IMR-90 (cell line): ENCODE measurements around the gene SLC8A1.

Experiments used
- CEBPB ChIP-seq: IDR thresholded peaks from 2 replicates; pipeline ENCODE4 v1.6.1; 2012; ENCODE audit warnings: low read depth, low read length, improper control_type of control experiment
- FOS ChIP-seq: fragments of 150-350 bp; IDR thresholded peaks from 2 replicates; pipeline ENCODE4 v1.6.1; 2016; ENCODE audit warnings: low read depth, low read length
- MAFK ChIP-seq: IDR thresholded peaks from 2 replicates; pipeline ENCODE4 v1.6.1; 2012; ENCODE audit warnings: low read depth, low read length, improper control_type of control experiment
- MAZ ChIP-seq: IDR thresholded peaks from 2 replicates; pipeline ENCODE4 v1.6.1; 2012; ENCODE audit warnings: low read depth, mild to moderate bottlenecking, low read length, improper control_type of control experiment, moderate library complexity, borderline replicate concordance
- POLR2A ChIP-seq: IDR thresholded peaks from 2 replicates; pipeline ENCODE4 v1.6.1; 2012; ENCODE audit warnings: mild to moderate bottlenecking, low read depth, low read length
- RAD21 ChIP-seq: IDR thresholded peaks from 2 replicates; pipeline ENCODE4 v1.6.1; 2012; ENCODE audit warnings: low read length, improper control_type of control experiment
- RCOR1 ChIP-seq: IDR thresholded peaks from 2 replicates; pipeline ENCODE4 v1.6.1; 2012; ENCODE audit warnings: mild to moderate bottlenecking, low read length, improper control_type of control experiment; ENCODE audit not compliant: insufficient replicate concordance
- RFX5 ChIP-seq: IDR thresholded peaks from 2 replicates; pipeline ENCODE4 v1.8.0; 2012; ENCODE audit warnings: low read depth, mild to moderate bottlenecking, low read length, moderate library complexity
- SMC3 ChIP-seq: fragments of 150-350 bp; IDR thresholded peaks from 2 replicates; pipeline ENCODE4 v1.6.1; 2016; ENCODE audit warnings: low read depth, mild to moderate bottlenecking, antibody characterized with exemption, low read length, moderate library complexity
- TF ChIP-seq, protein P1 (sequence below): conservative IDR thresholded peaks from 2 replicates; pipeline ENCODE4 v1.5.1; 2012; ENCODE audit warnings: mild to moderate bottlenecking, low read depth, low read length, improper control_type of control experiment
- TF ChIP-seq, protein P2 (sequence below): fragments of 150-350 bp; IDR thresholded peaks from 2 replicates; pipeline ENCODE4 v1.6.1; 2016; ENCODE audit warnings: low read depth, mild to moderate bottlenecking, low read length, moderate library complexity, borderline replicate concordance

DNA sequence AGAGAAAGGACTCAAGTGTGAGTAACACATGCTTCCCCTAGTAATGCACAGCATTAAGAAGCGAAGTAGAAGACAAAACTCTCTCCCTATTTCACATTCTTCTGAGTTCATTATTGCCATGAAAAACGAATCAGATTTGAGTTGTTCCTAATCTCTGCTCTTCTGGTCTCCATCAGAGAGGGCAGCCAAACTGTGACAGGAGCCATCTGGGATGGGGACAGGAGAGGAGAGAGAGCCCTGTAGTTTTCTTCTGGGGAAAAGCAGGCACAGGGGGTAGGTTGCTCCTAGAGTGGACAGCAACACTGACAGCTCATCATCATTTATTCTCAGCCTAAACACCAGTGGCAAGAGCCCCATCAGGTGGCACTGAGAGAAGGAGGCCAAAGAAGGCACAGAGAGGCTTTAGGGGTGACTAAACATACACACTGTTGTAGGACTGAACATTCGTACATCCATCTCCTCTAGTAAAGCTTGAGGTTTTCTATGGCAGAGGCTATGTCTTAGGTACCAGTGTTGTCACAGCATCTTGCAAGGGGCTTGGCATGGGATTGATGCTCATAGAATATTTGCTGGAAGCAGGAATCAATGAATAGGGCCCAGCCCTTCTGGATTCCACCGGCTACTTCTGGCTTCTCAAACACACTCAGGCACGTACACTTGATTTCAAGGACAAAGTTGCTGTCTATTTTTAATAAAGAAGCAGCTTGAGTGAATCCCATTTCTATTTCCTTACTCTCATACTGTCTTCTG is 33.1 kb downstream of the SLC8A1 start:
- TF ChIP-seq RFX5 (no peak), CEBPB (no peak), SMC3 (no peak), POLR2A (no peak), MAZ (no peak), RCOR1 (no peak), FOS (no peak), RAD21 (no peak), MAFK (no peak)
- TF ChIP-seq, protein P1, sequence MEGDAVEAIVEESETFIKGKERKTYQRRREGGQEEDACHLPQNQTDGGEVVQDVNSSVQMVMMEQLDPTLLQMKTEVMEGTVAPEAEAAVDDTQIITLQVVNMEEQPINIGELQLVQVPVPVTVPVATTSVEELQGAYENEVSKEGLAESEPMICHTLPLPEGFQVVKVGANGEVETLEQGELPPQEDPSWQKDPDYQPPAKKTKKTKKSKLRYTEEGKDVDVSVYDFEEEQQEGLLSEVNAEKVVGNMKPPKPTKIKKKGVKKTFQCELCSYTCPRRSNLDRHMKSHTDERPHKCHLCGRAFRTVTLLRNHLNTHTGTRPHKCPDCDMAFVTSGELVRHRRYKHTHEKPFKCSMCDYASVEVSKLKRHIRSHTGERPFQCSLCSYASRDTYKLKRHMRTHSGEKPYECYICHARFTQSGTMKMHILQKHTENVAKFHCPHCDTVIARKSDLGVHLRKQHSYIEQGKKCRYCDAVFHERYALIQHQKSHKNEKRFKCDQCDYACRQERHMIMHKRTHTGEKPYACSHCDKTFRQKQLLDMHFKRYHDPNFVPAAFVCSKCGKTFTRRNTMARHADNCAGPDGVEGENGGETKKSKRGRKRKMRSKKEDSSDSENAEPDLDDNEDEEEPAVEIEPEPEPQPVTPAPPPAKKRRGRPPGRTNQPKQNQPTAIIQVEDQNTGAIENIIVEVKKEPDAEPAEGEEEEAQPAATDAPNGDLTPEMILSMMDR: no peak
- TF ChIP-seq, protein P2, sequence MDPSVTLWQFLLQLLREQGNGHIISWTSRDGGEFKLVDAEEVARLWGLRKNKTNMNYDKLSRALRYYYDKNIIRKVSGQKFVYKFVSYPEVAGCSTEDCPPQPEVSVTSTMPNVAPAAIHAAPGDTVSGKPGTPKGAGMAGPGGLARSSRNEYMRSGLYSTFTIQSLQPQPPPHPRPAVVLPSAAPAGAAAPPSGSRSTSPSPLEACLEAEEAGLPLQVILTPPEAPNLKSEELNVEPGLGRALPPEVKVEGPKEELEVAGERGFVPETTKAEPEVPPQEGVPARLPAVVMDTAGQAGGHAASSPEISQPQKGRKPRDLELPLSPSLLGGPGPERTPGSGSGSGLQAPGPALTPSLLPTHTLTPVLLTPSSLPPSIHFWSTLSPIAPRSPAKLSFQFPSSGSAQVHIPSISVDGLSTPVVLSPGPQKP: no peak
